HG03039 (cell line): ENCODE measurements around the gene IL1RAPL1.
"Not testable (repeated sequence)": the region's sequence is repeated elsewhere in the genome, so short reads cannot be mapped to it uniquely, and the experiment has no call there.

Source experiments
- ATAC-seq: cut with Tn5 transposase; IDR thresholded peaks from one replicate; pipeline ENCODE4 v1.9.1; 2021; ENCODE audit warnings: mild to moderate bottlenecking, moderate library complexity; ENCODE audit not compliant: unreplicated experiment

Gene IL1RAPL1

GRCh38 chrX:29241809-29242208 is 654.6 kb downstream of the IL1RAPL1 start:
- no peak for ATAC-seq

DNA sequence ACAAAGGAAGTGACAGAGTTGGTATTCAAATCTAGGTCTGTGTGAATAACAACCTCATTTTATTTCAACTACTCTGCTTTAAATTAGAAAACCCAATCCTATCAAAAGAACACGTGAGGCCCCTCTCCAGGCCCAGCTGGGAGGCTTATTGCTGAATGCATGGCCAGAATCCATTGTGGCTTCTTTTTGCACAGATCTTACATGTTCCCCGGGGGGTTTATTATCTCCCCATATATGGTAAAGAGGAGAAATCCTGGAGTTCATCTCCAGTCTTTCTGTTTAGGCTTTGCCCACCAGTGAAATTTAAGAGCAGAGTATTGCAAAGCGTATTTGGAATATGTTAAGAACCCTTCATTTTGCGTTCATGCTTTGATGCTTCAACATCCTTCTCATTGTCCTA is 655.6 kb downstream of the IL1RAPL1 start:
- ATAC-seq, result no peak

DNA sequence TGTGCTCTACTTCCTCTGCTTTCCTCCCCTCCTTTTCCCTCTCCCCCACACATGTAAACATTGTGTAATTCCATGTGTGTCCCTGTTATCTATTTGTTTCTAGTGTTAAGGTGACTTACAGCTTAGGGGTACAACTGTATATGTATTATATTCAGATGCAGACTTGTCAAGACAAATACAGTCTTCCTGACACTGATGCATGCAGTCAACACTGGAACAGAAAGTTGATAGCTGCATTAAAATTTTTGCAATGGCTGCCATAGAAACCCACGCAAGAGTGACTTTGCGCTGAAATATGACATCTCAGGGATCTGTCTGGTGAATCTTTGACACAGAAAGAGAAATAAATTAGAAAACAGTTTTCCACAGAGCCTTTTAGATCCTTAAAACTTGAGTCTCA is 656.7 kb downstream of the IL1RAPL1 start:
- ATAC-seq, result no peak

DNA sequence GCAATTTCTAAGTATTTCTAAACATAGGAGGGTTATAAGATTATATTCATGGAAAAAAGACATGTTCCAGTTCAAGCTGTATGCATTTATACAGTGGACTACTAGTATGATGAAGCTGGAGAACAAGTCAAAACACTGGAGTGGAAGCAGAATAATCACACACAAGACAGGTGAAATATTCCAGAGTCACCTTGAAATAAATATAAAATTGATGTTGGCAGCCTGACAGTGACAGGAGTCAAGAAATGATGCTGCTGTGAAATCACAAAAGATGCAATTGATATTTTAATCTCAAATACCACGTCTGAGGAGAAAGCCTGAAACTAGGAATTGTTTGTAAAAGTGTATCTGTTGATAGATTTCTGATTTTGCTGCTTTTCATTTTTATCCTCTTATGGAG is 667.3 kb downstream of the IL1RAPL1 start:
- no peak for ATAC-seq

GRCh38 chrX:29257521-29257920 is 670.3 kb downstream of the IL1RAPL1 start:
- ATAC-seq, result no peak

DNA sequence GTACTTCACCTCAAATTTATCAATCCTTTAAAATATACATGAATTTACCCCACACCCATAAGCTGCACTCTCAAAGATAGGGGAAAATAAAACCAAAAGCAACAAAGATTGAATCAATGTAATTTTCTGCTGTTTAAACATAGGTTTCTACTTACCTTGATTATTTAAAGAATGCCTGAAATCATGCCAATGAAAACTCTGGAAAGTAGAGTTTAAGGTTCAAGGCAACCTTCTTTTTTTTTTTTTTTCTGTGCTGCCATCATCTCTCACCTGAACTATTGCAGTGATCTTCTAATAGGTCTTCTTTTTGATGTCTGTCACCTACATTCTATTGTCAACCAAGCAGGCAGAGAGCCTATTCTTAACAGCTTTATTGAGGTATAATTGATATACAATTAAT is 682.1 kb downstream of the IL1RAPL1 start:
- no peak for ATAC-seq

DNA sequence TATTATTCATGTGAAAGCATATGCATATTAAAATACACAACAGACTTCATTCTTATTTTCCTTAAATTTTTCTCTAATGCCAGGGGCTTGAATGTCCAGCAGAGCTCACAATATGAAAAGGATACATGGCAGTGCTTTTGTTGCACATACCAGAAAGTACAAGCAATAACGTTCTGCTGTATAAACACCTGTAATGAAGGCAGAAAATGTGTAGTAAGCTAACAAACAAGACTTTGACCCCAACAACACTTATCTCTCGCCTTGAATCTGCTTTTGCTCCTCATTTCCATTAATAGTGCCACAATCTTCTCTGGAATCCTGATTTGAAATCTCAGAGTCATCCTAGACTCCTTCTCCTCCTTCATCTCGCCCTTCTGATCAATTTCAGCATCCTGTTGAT is 687.3 kb downstream of the IL1RAPL1 start:
- ATAC-seq, result no peak

DNA sequence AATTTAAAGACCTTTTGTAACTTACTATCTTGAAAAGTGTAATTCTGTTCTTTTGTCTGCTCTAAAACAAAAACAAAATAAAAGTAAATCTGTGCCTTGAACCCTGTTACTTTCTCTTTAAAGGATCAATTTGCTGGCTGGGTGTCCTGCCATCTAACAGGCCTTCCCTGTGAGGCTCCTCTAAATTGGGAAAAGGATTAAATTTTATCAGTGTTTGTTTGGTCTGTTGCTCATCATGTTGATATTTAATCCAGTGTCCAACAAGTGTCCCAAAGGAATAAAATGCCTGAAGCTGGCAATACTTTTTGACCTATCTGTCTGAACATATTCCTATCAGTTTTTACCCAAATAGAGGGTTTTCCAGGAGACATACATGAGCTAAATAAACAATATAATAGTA is 688.7 kb downstream of the IL1RAPL1 start:
- ATAC-seq, result no peak

DNA sequence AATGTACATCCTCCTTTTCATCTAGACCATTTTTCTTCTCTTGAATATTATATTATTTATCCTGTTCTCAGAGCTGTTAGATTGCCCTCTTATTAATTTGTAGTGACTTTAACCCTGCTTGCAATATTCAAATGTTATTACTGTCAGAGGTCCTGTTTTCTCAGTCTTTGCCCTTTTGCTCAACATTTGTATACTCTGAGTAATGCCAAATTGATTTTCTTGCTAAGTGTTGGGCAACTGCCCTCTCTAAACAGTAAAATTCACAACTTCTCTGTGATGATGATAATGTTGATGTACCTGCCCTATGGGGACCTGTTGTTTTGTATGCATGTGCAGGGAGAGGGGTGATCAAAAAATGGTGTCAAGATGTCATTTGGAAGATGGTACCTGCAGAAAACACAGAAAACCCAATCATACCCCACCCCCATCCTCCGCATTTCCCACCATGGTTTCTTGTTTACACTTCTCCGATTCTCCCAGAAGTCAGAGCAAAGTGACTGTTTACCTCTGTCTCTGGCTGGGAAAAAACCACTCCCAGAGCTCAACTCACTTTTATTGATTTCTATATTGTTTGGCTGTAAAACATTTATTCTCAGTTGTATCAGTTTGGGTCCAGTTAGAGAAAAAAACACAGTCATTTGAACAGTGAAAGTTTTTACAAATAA is 694.0 kb downstream of the IL1RAPL1 start:
- ATAC-seq, result no peak

DNA sequence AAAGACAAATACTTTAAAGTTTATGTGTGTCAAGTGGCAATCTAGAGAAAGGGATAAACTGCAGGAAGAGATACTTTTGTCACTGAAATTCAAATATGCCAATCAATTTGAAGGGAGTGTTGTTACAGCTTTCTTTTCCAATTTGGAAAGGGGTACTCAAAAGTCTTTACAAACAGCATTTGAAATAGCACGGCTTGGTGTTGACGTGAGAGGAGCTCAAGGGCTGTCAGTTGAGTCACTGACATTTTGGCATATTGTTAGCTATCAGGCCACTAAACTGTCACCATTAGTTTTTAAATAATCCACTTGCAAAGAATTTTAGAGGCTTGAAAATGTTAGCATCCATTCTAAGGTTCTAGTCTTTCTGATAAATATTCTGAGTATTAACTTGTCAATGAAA is 698.4 kb downstream of the IL1RAPL1 start:
- ATAC-seq, result no peak

GRCh38 chrX:29295987-29296680 is 708.9 kb downstream of the IL1RAPL1 start:
- ATAC-seq, result no peak

- ATAC-seq, result no peak
Observed at GRCh38 chrX:29297171-29297800, 710.0 kb downstream of the IL1RAPL1 start.

DNA sequence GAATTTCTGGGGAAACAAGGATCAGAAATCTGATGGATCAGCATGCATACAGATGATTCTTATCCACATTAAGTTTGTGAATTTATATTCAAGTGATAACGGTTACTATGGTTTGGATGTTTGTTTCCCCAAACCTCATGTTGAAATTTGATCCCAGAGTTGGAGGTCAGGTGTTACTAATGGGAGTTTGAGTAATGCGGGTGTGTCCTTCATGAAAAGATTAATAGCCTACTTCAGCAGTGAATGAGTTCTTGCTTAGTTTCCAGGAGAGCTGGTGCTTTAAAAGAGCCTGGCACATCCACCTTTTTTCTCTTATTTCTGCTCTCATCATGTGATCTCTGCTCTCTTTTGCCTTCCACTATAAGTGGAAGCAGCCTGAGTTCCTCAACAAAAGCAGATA is 712.4 kb downstream of the IL1RAPL1 start:
- no peak for ATAC-seq

GRCh38 chrX:29308726-29309125 is 721.5 kb downstream of the IL1RAPL1 start:
- no peak for ATAC-seq

GRCh38 chrX:29315931-29316330 is 728.7 kb downstream of the IL1RAPL1 start:
- ATAC-seq, result no peak

- no peak for ATAC-seq
Observed at GRCh38 chrX:29318012-29318411, 730.8 kb downstream of the IL1RAPL1 start.

DNA sequence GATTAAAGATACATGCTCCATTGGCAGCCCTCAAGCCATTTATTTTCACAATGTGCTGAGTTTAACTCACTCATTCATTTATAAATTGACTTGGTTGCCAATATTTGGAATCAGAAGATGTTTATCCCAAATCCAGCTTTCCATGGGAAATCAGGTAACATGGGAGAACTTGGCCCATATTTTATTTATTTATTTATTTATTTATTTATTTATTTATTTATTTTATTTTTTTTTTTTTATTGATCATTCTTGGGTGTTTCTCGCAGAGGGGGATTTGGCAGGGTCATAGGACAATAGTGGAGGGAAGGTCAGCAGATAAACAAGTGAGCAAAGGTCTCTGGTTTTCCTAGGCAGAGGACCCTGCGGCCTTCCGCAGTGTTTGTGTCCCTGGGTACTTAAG is 745.2 kb downstream of the IL1RAPL1 start:
- ATAC-seq, result not testable (repeated sequence)

DNA sequence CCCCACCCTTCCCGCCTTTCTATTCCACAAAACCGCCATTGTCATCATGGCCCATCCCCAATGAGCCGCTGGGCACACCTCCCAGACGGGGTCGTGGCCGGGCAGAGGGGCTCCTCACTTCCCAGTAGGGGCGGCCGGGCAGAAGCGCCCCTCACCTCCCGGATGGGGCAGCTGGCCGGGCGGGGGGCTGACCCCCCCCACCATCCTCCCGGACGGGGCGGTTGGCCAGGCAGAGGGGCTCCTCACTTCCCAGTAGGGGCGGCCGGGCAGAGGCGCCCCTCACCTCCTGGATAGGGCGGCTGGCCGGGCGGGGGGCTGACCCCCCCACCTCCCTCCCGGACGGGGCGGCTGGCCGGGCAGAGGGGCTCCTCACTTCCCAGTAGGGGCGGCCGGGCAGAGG is 745.8 kb downstream of the IL1RAPL1 start:
- ATAC-seq, result not testable (repeated sequence)

DNA sequence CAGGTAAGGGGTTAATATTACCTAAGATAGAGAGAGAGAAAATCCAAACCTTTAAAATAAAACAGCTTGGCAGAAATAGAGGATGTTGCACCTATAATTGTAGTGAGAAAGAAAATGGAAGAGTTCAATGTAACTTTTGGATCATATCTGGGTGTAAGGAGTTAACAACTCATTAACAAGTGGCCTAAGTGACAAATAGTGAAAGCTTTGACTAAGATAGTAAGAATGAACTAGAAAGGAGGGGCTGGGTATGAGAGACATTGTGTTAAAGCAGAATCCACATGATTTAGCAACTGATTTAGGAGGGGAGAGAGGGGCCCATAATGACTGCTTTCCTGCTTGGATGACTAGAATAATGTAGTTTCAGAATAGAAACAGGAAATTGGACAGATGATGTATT is 761.0 kb downstream of the IL1RAPL1 start:
- ATAC-seq, result no peak

GRCh38 chrX:29359276-29359675 is 772.0 kb downstream of the IL1RAPL1 start:
- ATAC-seq, result no peak

GRCh38 chrX:29374765-29375164 is 787.5 kb downstream of the IL1RAPL1 start:
- not testable (repeated sequence) for ATAC-seq

GRCh38 chrX:29376584-29376983 is 789.3 kb downstream of the IL1RAPL1 start:
- no peak for ATAC-seq
